HG03103 (cell line): ENCODE measurements around the gene CPNE2.
"Not testable (repeated sequence)": the region's sequence is repeated elsewhere in the genome, so short reads cannot be mapped to it uniquely, and the experiment has no call there.

Experiments
- ATAC-seq: cut with Tn5 transposase; IDR thresholded peaks from one replicate; pipeline ENCODE4 v1.9.1; 2021; ENCODE audit warnings: low read depth; ENCODE audit not compliant: unreplicated experiment

The CPNE2 gene

DNA sequence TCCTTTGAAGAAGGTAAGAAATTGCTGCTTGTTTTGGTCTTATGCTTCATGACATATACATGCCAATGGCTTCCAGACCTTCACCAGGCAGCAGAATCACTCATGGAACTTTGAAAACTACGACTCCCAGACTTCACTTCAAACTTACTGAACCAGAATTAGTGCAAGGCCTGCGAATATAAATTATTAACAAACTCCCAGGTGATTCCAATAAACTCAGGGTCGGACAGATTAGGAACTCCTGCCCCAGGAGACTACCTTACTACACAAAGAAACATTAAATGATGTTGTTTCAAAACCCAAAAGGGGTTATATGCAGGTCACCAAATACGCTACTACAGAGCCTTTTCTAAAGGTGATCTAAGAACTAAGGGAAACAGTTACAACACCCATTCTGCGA is 73.1 kb downstream of the CPNE2 start:
- no peak for ATAC-seq

DNA sequence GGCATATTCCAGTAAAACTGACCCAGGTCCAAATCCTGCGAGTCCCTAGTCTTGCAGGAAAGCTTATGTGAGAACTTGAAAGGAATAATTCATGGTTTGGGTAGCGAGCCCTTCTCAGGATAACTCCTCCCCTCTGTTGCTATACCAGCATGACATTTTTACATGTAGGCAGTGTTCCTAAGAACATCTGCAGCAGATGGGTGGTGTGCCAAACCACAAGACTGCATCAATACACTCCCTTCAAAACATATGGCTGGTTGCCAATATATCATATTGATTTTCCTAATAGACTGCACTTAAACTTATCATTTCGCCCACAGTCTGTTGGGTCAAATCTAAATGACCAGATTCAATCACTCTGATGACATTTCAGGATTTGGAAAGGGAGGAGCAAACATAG is 73.6 kb downstream of the CPNE2 start:
- no peak for ATAC-seq

DNA sequence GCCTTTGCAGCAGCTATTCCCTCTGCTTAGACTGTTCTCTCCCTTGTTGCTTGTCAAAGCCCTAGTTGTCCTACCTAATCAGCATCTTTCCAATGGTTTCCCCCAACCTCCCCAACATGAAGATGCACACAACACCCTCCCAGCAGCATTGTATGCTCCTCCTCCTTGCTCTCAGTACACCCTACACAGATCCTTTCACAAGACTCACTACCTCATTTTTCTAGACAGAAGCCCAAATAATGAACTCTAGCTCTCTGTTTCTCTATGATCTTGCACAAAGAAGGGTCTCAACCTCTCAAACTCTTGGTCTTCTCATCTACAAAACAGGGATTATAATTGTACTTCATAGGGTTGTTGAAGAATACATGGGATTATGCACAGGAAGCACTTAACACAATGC is 74.1 kb downstream of the CPNE2 start:
- no peak for ATAC-seq

DNA sequence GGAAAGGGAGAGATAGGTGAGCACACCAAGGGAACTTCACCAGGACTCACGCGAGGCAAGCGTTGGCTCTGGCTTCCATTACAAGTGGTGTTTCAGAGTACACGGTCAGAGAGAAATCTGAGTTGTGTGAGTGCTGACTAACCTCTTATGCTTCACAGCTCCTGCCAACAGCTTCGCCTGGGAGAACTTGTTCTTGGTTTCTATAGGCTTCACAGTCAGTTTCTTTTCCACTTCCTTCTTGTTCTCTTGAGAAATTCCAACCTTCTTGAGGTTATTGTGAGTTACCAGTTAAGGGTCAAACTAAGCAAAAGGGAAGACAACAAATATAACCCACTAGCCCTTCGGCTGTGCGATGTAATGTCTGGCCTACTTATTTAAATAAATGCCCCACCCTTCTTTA is 74.6 kb downstream of the CPNE2 start:
- no peak for ATAC-seq

DNA sequence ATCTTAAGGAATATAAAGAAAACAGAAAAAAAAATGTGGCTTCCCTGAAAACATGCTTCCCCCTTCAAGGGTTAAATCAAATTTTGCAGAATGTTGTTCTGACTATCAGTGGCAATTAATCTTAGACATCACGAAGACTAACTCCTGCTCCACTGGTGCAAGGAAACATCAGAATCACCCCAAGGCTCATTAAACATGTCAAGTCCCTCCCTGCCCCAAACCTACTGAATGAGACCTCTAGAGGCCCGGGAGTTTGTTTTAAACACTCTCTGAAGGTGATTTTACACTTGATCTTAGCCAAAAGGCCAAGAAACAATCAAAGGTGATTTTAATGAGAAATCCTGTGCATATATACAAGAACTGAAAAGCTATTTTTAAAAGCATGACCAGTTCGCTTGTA is 75.2 kb downstream of the CPNE2 start:
- no peak for ATAC-seq

DNA sequence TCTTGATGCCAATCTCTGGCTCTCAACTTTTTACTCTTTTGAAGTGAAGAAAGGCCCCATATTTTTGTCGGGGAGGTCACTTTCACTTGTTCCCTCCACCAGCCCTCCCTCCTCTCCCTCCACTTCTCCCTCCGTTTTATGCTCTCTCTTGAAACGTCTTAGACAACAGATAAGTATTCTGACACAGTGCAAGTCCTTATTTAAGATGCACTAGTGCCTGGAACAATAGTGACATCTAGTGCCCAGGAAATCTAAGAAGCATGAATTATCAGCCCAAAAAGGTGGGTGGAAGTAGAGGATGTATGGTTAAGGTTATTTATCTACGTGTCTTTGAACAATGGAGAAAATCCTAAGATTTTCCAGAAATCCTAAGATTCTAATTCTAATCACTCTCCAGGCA is 75.6 kb downstream of the CPNE2 start:
- ATAC-seq: no peak

DNA sequence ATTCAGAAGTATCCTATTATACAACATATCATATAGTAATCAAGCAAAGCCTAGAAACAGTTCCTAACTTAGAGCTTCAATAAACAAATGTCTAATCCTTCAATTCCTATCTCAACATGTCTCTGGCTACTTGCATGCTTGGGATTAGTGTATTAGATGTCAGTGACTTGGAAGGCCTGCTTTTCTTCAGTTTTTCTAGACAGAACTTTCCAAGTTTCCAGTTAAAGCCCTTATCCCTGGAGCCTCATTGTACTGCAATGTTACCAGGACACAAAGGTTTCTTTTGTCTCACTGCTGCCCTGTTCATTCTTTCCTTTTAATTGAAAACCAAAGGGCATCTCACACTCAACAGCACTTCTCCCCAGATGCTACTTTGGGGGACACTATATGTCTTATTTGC is 76.9 kb downstream of the CPNE2 start:
- no peak for ATAC-seq

DNA sequence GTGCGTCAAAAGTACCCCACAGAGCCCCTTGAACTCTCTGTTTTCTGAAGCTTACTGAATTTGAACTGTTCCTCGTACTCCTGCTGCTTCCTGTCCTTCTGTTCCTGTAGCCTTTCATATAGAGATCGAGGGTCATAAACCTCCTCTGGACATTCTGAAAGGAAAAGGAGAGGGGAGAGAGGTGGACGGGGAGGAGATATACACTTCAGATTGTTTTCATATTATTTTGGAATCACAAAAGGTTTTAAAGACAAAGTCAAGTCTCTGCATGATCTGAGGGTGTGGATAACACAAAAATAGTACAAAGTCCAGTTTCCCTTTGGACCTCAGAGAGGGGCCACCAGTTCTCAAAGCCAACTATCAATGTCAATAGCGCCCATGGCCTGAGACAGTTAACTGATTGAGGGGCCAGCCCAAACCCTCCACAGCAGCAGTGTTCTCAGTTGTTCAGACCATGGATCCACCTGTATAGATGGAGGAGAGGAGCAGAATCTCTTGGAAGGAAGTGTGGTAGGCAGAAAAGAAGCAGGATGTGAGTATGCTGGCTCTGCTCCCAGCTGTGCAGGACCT is 80.4 kb downstream of the CPNE2 start:
- ATAC-seq: no peak

DNA sequence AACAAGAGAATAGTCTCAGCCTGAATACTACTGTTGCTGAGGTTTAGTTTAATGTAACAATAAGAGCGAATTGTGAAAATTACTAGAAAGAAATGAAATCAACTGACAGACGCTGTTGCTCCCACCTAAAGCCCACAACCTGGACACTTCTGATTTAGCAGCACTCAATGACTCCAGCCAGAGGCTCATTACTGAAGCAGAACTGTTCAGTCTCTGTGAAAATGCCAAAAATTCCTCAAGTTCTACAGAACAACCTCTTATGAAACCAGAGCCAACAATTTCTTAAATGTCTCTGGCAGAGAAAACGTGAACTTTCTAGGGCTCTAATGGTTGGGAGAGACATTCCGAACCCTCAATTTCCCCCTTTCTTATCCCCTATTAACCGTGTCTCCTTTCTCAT is 83.5 kb downstream of the CPNE2 start:
- ATAC-seq: no peak

DNA sequence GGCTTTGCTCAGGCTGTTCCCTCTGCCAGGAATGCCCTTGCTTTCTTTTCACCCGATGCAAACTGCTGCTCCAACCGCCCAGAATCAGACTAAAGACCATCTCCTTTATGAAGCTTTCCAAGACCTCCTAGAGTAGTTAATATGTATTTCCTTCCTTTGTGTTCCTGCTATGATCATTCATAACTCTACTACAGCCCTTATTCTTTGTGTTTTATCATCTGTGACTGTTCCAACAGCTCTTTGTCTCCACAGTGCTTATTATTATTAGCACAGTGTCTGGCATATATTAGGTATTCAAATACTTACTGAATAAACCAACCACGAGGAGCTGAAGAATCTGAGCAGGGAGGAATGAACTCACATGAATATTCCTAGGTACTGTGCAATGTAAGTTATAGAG is 85.8 kb downstream of the CPNE2 start:
- ATAC-seq: no peak

DNA sequence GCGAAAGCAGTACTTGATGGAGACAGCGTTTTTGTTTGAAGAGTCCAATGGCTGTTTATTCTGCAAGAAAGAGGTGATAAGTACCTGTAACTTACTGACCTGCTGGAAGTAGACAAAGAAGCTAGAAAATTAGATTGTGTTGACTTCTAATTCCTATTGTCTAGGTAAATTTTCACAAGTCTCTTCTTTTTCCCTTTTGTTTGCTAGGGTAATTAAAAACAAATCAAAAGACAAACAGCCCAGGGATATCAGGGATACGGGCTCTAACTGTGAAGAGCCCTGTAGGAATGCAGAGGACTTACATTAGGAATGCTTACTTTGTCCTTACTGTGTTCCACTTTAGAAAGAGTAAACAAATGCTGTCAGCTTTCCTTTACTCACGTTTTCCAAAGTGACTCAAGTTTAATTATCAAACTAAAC is 86.4 kb downstream of the CPNE2 start:
- ATAC-seq: no peak

DNA sequence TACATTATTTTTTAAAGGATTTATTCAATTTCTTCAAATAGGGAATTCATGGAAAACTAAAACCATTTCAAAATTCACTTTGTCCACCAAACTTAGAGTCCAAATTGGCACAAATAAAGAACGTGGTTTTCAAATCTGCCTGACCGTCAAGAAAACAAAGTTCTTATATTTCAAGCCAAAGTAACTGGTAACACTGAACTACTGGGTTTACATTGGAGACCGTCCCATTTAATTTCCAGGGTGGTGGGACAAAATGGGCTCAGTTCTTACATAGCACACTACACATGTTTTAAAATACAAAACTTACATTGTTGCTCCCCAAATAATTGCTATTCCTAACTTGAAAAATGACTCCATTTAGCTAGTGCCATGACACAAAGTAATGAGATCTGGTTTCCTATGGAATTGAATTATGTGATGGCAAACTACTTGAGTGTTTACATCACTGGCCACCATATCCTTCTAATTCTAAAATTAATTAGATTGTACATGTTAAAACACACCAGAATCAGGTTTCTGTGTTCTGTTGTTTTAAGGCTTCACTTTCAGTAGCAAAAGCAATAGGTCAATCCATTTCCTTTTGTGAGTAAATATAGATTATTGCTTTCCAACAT is 86.9 kb downstream of the CPNE2 start:
- no peak for ATAC-seq

DNA sequence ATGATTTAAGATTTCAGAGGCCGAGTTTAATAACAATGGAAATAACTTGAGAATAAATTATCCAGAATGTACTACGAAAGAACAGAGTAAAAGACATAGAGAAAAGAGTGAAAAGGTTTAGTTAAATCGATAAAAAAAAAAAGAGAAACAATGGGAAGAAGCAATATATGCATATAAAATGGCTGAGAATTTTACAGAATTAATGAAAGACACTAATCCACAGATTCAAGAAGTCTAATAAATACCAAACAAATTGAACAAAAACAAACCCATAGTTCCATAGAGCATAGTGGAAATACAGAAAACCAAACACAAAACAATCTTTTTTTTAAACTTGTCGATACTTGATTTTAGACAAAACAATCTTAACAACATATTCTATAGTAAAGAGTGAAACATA is 91.7 kb downstream of the CPNE2 start:
- no peak for ATAC-seq

DNA sequence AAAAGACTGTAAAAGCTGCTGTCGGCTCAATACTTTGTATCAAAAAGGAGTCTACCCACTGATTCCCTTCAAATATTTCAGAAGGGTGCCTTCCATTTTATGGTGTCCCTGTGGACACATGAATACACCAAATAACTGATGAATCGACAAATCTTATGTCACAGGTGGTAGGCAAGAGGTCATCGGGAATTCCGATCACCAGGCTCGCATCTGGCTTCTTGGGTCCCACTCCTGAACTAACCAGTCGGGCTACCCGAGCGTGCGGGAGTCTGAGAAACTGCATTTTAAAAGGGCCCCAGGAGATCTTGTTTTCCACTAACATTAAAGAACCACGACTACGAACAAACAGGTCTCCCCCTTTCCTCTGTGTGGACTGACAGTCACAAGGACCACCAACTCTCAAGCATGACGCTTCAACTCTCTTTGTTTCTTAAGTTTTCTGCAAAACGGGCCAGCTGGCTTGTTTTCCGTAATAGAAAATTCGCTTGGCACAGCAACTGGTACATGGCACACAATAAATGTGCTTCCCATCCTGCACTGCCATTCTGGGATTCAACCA is 92.6 kb downstream of the CPNE2 start:
- ATAC-seq: no peak

DNA sequence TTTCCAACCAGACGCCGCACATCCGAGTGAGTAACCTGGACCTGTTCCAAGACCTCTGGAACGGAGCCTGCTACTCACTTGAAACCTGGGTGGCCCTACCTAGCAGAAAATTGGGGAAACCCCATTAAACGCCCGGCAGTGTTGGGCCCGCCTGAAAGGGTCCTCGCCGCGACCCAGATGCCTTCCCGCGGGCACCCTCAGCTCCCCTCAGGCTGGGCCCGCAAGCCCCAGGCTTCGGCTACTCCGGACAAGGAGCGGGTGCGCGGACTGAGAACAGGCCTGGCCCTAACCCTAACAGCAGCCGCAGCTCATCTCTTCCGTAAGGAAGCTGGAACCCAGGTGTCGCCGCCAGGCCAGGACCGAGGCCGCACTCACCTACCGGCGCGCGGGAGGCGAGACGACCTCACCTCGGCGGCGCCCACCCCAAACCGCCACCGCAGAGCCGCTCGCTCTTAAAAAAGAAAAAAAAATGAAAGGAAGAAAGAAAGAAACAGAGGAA is 93.1 kb downstream of the CPNE2 start:
- peak; percentile 16 for ATAC-seq

DNA sequence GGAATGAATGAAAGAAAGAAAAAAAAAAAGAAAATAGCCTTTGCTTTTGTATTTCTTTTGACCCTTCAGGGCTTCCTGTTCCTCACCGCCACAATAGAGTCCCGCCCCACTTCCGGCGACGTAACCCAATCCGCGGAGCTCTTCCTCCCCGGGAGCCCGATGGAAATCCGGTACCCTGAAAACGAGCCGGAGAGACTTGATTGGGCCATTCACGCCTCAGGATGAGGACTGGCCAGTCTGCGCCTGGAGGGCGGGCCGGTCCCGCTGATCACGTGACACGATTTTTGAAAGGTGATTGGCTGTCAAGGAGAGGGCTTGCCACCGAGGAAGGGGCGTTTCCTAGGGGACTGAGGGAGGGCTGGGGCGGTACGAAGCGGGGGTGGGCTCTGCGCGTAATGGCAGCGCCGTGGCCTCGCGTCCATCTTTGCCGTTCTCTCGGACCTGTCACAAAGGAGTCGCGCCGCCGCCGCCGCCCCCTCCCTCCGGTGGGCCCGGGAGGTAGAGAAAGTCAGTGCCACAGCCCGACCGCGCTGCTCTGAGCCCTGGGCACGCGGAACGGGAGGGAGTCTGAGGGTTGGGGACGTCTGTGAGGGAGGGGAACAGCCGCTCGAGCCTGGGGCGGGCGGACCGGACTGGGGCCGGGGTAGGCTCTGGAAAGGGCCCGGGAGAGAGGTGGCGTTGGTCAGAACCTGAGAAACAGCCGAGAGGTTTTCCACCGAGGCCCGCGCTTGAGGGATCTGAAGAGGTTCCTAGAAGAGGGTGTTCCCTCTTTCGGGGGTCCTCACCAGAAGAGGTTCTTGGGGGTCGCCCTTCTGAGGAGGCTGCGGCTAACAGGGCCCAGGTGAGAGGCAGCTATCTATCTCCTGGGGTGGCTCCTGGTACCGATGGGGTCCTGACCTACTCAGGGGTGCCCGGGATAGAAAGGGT is 93.8 kb downstream of the CPNE2 start, which contains the start of the genes PSME3IP1 and RSPRY1:
PSME3IP1 (minus strand) TSS at position 95 of the 927 bp plus-strand sequence. CDS start 12,185 bp downstream, outside the sequence.
RSPRY1 (plus strand) TSS at position 385 of the 927 bp plus-strand sequence. CDS start 18,330 bp downstream, outside the sequence.
- ATAC-seq: peak; percentile 84

DNA sequence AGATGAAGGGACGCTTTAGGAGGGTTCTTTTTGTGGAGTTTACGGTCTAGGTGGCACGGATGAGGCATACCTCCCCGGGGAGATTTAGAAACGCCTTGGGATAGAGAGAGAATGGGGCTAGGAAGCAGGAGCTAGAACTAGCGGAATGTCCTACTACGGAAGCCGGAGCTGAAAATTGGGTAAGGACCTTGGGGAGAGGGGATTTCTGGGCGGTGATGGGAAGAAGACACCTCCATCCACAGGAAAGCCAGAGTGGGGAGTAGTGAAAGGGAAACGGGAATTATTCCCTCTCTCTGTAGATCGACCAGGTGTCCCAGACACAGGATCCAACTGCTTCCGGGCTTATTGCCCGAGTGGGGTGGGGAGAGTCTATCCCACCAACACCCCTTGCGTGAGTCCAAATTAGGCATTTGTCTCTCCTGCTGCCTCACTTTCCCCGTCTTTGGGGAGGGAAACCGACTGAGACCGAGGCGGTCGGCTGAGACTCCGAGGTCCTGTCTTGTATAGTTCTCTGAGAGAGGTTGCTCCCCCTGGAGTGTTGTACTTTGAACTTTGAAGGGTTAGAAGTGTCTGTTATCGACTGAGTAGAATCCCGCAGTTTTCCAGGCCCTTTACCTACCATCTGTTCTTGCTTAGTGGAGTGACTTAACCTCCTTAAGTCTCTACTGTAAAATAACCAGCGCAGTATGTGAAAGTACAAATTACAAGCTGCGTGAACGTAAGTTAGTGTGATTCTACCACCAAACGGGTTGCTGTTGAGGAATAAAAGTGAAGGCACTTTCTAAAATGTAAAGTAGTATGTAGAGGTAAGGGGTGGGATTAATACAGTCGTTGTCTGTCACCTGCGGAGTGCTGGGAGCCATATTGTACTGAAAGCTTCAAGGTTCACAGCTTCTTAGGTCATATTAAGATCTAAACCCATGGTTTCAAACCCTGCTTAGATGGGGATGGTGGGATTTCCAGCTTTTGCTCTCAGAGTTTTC is 94.8 kb downstream of the CPNE2 start:
- no peak for ATAC-seq

DNA sequence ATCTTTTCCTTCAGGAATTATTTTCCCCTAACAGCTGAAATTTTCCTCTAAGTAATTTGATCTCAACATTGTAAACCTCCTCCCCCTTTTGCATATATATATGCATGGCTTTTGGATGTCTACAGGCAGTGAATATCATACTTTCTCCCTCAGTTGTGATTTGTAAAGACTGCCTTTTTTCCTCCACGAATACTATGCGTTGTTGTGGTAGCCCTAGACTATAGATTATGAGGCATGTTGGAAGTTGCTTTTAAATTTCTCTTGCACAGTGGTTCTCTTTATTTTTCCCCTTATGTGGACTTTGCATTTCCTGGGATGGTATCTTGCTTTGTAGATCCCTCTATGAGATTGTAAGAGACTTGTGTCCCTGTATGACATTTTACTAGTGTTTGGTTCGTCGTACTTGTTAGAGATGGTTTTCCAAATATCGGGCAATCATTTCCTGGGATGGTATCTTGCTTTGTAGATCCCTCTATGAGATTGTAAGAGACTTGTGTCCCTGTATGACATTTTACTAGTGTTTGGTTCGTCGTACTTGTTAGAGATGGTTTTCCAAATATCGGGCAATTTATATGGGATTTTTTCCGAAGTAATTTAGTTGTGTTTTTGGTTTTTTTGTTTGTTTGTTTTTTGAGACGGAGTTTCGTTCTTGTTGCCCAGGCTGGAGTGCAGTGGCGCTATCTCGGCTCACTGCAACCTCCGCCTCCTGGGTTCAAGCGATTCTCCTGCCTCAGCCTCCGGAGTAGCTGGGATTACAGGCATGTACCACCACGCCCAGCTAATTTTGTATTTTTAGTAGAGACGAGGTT is 95.7 kb downstream of the CPNE2 start:
- not testable (repeated sequence) for ATAC-seq

DNA sequence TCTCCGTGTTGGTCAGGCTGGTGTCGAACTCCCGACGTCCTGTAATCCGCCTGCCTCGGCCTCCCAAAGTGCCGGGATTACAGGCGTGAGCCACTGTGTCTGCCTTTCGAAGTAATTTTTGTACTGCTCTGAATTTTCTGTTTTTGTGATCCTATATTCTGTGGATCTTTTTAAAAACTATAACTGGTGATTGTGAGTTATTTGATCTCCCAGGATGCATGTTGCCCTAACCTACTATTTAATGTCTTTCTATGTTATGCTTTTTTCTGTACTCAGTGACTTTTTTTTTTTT is 96.3 kb downstream of the CPNE2 start:
- ATAC-seq: no peak
